HepG2 (cell line): ENCODE data around the gene GCN1. TPM values are rescaled to one million over a fixed set of nuclear protein-coding genes. Genes with fewer than 3 reads are reported as not detected.
A peak's percentile ranks its signal among the peaks of the same experiment; 100 is the strongest.

ENCODE experiments used
- ATF7 ChIP-seq, 2 experiments: fragments of 450-650 bp in 1 of 2; sonication (generic) in 1 of 2; formaldehyde crosslinking in 1 of 2; IDR thresholded peaks; 2 replicates each; pipeline versions ENCODE4 v1.4.0 to v1.6.1; 2016 to 2020; ENCODE audit warnings: antibody characterized with exemption in 1 of 2, mild to moderate bottlenecking in 1 of 2, missing genetic modification reagents in 1 of 2
- CEBPG ChIP-seq: IDR thresholded peaks from 2 replicates; pipeline ENCODE4 v1.6.1; 2016
- MAFG ChIP-seq: sonication (generic); formaldehyde crosslinking; IDR thresholded peaks from 2 replicates; pipeline ENCODE4 v1.5.1; 2020; ENCODE audit warnings: mild to moderate bottlenecking, missing genetic modification reagents
- MEIS1 ChIP-seq: sonication (generic); formaldehyde crosslinking; IDR thresholded peaks from 2 replicates; pipeline ENCODE4 v1.9.0; 2021; ENCODE audit warnings: mild to moderate bottlenecking, missing genetic modification reagents, moderate library complexity, borderline replicate concordance
- NFE2 ChIP-seq: sonication (generic); formaldehyde crosslinking; IDR thresholded peaks from 2 replicates; pipeline ENCODE4 v1.4.0; 2020; ENCODE audit warnings: missing genetic modification reagents
- POGZ ChIP-seq: sonication (generic); formaldehyde crosslinking; IDR thresholded peaks from 2 replicates; pipeline ENCODE4 v1.4.0; 2020; ENCODE audit warnings: mild to moderate bottlenecking, missing genetic modification reagents
- PRDM10 ChIP-seq: sonication (generic); formaldehyde crosslinking; IDR thresholded peaks from 2 replicates; pipeline ENCODE4 v1.4.0; 2020; ENCODE audit warnings: low read depth, missing genetic modification reagents
- RAD21 ChIP-seq: fragments of 450-650 bp; formaldehyde crosslinking; IDR thresholded peaks from 2 replicates; pipeline ENCODE4 v1.5.0; 2020; ENCODE audit warnings: mild to moderate bottlenecking
- RFXANK ChIP-seq: IDR thresholded peaks from 2 replicates; pipeline ENCODE4 v1.6.1; 2016
- SMARCE1 ChIP-seq: fragments of 450-650 bp; IDR thresholded peaks from 2 replicates; pipeline ENCODE4 v1.6.1; 2017; ENCODE audit warnings: borderline replicate concordance
- SMC3 ChIP-seq: IDR thresholded peaks from 2 replicates; pipeline ENCODE4 v1.6.1; 2011; ENCODE audit warnings: low read length, improper control_type of control experiment
- SP5 ChIP-seq: IDR thresholded peaks from 2 replicates; pipeline ENCODE4 v1.6.1; 2016; ENCODE audit warnings: low read depth, borderline replicate concordance
- TBX2 ChIP-seq: sonication (generic); formaldehyde crosslinking; IDR thresholded peaks from 2 replicates; pipeline ENCODE4 v1.5.0; 2020; ENCODE audit warnings: missing genetic modification reagents, mild to moderate bottlenecking, borderline replicate concordance
- XRCC5 ChIP-seq: fragments of 200-400 bp; formaldehyde crosslinking; optimal IDR thresholded peaks from 2 replicates; pipeline ENCODE3; 2017; ENCODE audit warnings: mild to moderate bottlenecking, low read length
- ZNF317 ChIP-seq: sonication (generic); formaldehyde crosslinking; IDR thresholded peaks from 2 replicates; pipeline ENCODE4 v1.5.0; 2020; ENCODE audit warnings: mild to moderate bottlenecking, missing genetic modification reagents
- ZNF430 ChIP-seq: sonication (generic); formaldehyde crosslinking; IDR thresholded peaks from 2 replicates; pipeline ENCODE4 v1.9.0; 2021; ENCODE audit warnings: mild to moderate bottlenecking, missing genetic modification reagents
- ZNF503 ChIP-seq: sonication (generic); formaldehyde crosslinking; IDR thresholded peaks from 2 replicates; pipeline ENCODE4 v1.4.0; 2020; ENCODE audit warnings: missing genetic modification reagents
- ZNF687 ChIP-seq: sonication (generic); formaldehyde crosslinking; IDR thresholded peaks from 2 replicates; pipeline ENCODE4 v1.5.1; 2020; ENCODE audit warnings: mild to moderate bottlenecking, missing genetic modification reagents, moderate library complexity
- ZNF737 ChIP-seq: sonication (generic); formaldehyde crosslinking; IDR thresholded peaks from 2 replicates; pipeline ENCODE4 v1.5.0; 2020; ENCODE audit warnings: missing genetic modification reagents, mild to moderate bottlenecking, borderline replicate concordance
- ZNF773 ChIP-seq: sonication (generic); formaldehyde crosslinking; IDR thresholded peaks from 2 replicates; pipeline ENCODE4 v1.4.0; 2020; ENCODE audit warnings: missing genetic modification reagents, borderline replicate concordance
- ZNF777 ChIP-seq: sonication (generic); formaldehyde crosslinking; IDR thresholded peaks from 2 replicates; pipeline ENCODE4 v1.4.0; 2020; ENCODE audit warnings: missing genetic modification reagents
- polyA plus RNA-seq, 8 experiments: library from polyadenylated mRNA; depleted of rRNA in 3 of 8; stranded (reverse) in 7 of 8; unstranded in 1 of 8; fragments of >200 nt; fragmentation: Illumina TruSeq in 4 of 8; extraction: Trizol in 4 of 8; gene quantifications; 2 replicates each; pipeline versions ENCODE4 v1.2.1 to v1.2.3, GENCODE V29; 2011 to 2016; ENCODE audit warnings: low read depth in 4 of 8, missing spikeins in 1 of 8, mixed read lengths in 1 of 8; ENCODE audit not compliant: insufficient read depth in 1 of 8
- total RNA-seq, 5 experiments: library from RNA; depleted of rRNA; stranded (reverse); fragments of >200 nt; fragmentation: Illumina TruSeq; extraction: Trizol; gene quantifications; 2 replicates each; pipeline ENCODE4 v1.2.3, GENCODE V29; 2016; ENCODE audit warnings: low read depth in 1 of 5

The GCN1 gene
- total and polyA plus RNA-seq, 2 of the 13 experiments (the other 11 are each of a cell fraction or from before 2014, with no cell fraction given) = 58.2 to 83.0 TPM

DNA sequence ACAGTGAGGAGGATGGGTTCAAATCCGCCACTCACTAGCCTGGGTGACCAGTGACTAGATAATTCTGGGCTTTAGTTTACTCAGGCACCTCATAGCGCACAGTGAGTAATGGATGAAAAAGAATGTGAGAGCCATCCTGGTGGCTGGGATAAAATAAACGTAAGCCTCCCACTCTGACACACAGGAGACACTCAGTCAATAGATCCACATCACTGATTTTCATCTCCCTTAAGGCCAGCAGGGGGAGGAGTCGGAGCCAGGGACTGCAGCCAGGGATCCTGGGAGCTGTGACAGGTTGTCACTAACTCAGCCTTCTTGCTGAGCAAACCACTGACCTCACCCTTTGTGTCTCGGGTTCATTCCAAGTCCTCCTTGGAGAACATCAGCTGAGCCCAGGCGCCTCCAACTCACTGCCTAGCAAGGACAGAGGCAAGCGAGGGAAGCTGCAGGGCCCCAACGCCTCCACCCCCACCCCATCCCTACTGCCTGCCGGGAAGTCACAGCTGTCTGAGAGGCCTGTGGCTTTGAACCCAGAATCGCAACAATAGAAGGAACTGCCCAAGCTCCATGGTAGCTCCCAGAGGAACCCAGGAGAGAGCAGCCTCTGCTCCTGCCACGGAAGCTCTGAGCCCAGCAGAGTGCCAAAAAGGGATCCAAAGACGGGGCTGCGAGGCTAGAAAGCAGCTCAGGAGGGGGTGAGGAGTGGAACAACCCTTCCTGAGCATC, 40.3 kb upstream of the GCN1 start (continued):
- TF ChIP-seq ZNF687 (peak; percentile 59), MEIS1 (CRISPR knock-in tag) (0 out of 2 replicates have a peak, but pooled peaks have one; percentile 67), SMARCE1 (no peak), ZNF773 (CRISPR knock-in tag) (no peak), RAD21 (CRISPR knock-in tag) (peak; percentile 50; the same call in 1 of the 2 replicates), ZNF737 (no peak), ZNF317 (CRISPR knock-in tag) (no peak), SP5 (CRISPR knock-in tag) (0 out of 2 replicates have a peak, but pooled peaks have one; percentile 22), ZNF503 (CRISPR knock-in tag) (no peak), RFXANK (no peak), ZNF430 (CRISPR knock-in tag) (no peak), PRDM10 (no peak), ZNF777 (CRISPR knock-in tag) (no peak), ATF7 (IDR thresholded peaks at IDR 0.05) (no peak), ATF7 (CRISPR knock-in tag; IDR thresholded peaks at IDR 0.05) (no peak), MAFG (CRISPR knock-in tag) (no peak), SMC3 (peak; percentile 81), TBX2 (no peak), NFE2 (CRISPR knock-in tag) (no peak), POGZ (CRISPR knock-in tag) (no peak), CEBPG (CRISPR knock-in tag) (no peak), XRCC5 (peak; percentile 84)
